Upper lobe of right lung (tissue), 1 donor: ENCODE results near the gene PLS1. TPM values are rescaled to one million over a fixed set of nuclear protein-coding genes. Genes with fewer than 3 reads are reported as not detected.
"Not testable (repeated sequence)": the region's sequence is repeated elsewhere in the genome, so short reads cannot be mapped to it uniquely, and the experiment has no call there.

Experiments
- ATAC-seq: fragments of 200-7000 bp; cut with Tn5 transposase; one replicate; pipeline ENCODE4 v1.9.1; 2020; ENCODE audit warnings: mild to moderate bottlenecking, moderate library complexity
- DNase-seq: peaks from one replicate; pipeline ENCODE4 v3.0.0-alpha.2; 2020
- H3K27ac ChIP-seq: fragments of 200-600 bp; one replicate; pipeline ENCODE4 v1.8.0; 2022
- H3K27me3 ChIP-seq: fragments of 200-600 bp; one replicate; pipeline ENCODE4 v1.8.0; 2022; ENCODE audit warnings: mild to moderate bottlenecking
- H3K36me3 ChIP-seq: fragments of 200-600 bp; one replicate; pipeline ENCODE4 v1.8.0; 2022
- H3K4me1 ChIP-seq: fragments of 200-600 bp; one replicate; pipeline ENCODE4 v1.8.0; 2022
- H3K4me3 ChIP-seq: fragments of 200-600 bp; one replicate; pipeline ENCODE4 v1.8.0; 2022; ENCODE audit warnings: mild to moderate bottlenecking
- H3K9me3 ChIP-seq: fragments of 200-600 bp; one replicate; pipeline ENCODE4 v1.8.0; 2022
- CTCF ChIP-seq: fragments of 200-600 bp; IDR thresholded peaks from one replicate; pipeline ENCODE4 v1.8.0; 2022; ENCODE audit warnings: antibody characterized with exemption
- intact Hi-C: fragments of 100-400 bp; cut with DNase I; formaldehyde crosslinking; loops from one replicate; pipeline ENCODE4 v1.11.0; 2022
- total RNA-seq: library from RNA; stranded (reverse); fragmentation: NEBNext Ultra II Directional; extraction: Animal tissue kit (Norgen Biotek cat#: 25700); gene quantifications from one replicate; pipeline ENCODE4 v1.2.1, GENCODE V29; 2021
- donor health status: DM: no; HTN: yes; CAD: no; lungs with severe emphysema.

The PLS1 gene
- total RNA-seq, 1 donor from 2014 or later: 26.0 TPM

DNA sequence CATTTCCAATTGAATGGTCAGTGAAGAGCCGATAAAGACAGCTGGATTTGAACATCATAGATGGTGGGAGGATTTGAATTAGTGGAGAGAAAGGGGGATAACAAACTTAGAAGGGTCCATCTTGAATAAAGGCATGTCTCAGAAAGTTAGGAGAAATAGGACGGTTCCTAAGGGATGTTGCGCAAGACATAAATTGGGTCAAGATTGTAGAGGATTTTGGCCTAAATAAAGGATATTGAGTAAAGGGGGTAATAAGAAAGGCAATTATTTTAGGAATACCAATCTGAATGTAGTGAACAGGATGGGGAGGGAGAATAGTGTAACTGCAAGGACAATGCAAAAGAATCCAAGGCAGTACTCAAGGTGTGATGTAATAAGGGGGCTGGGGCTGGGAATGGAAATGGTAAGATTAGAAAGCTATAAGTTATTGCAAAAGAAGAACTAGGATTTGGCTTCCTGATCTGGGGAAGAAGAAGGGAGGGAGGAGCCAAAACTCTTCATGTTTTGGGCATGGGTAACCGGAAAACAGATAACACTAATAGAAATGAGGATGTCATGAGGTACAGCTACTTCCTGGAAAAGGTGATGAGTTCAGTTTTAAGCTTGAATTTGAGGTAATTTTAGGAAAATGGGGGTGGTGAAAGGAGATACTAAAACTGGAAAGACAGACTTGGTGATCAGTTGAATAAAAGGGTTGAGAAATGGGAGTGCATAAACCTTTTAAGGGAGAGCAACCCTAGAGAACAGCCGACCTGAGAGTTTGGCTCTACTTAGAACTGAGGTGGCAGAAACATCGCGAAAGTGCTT lies 110.3 kb downstream of the PLS1 start:
- no peak overlapping the region for H3K27ac ChIP-seq
- ATAC-seq (no peak), DNase-seq (no peak)
- H3K27me3 ChIP-seq: no peaks in the 10 kb centered on the region
- no peak for TF ChIP-seq CTCF
- intact Hi-C loops: no loop called here
- H3K36me3 ChIP-seq: no peaks in the 10 kb centered on the region
- H3K4me1 ChIP-seq: no peaks in the 10 kb centered on the region
- H3K4me3 ChIP-seq: no peak overlapping the region
- H3K9me3 ChIP-seq: no peaks in the 10 kb centered on the region

DNA sequence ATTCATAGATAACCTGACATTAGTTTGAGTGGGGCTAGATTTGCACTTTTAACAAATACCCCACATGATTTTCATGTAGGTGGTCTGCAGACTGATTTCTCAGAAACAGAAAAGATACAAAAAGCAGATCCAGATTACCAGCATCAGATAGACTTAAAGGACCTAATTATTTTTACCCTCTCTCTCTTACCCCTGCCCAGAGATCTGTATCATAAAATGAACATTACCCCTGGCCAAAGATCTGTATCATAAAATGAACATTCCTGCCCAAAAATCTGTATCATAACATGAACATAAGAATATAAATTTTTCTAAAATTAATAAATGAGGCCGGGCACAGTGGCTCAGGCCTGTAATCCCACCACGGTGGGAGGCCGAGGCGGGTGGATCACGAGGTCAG lies 113.0 kb downstream of the PLS1 start:
- Histone ChIP-seq H3K9me3 (no peaks in the 10 kb centered on the region), H3K27me3 (no peaks in the 10 kb centered on the region), H3K36me3 (no peaks in the 10 kb centered on the region), H3K4me3 (no peak overlapping the region), H3K4me1 (no peaks in the 10 kb centered on the region), H3K27ac (no peak overlapping the region)
- no peak for TF ChIP-seq CTCF
- intact Hi-C loops: no loop called here
- DNase-seq (no peak), ATAC-seq (no peak)

GRCh38 chr3:142714882-142715281 lies 118.7 kb downstream of the PLS1 start:
- H3K27ac ChIP-seq, ATAC-seq, H3K36me3 ChIP-seq, H3K4me3 ChIP-seq, DNase-seq, H3K4me1 ChIP-seq, H3K27me3 ChIP-seq, H3K9me3 ChIP-seq, intact Hi-C loops: not testable (repeated sequence)

DNA sequence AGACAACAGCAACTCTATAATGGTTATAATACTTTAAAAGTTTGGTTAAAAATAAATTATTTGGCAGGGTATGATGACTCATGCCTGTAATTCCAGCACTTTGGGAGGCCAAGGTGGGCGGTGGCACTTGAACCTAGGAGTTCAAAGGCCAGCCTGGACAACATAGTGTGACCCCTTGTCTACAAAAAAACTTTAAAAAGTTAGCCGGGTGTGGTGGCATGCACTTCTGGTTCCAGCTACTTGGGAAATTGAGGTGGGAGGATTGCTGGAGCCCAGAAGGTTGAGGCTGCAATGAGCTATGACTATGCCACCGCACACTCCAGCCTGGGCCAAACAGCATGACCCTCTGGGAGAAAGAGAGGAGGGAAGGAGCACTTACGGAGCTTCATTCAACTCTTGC lies 119.9 kb downstream of the PLS1 start:
- Histone ChIP-seq H3K4me3 (no peak overlapping the region), H3K36me3 (no peaks in the 10 kb centered on the region), H3K27me3 (no peaks in the 10 kb centered on the region), H3K4me1 (no peaks in the 10 kb centered on the region), H3K27ac (no peak overlapping the region), H3K9me3 (no peaks in the 10 kb centered on the region)
- intact Hi-C loops: no loop called here
- no peak for TF ChIP-seq CTCF
- DNase-seq (no peak), ATAC-seq (no peak)

- DNase-seq: no peak
- no peak for TF ChIP-seq CTCF
Measured at GRCh38 chr3:142723665-142723967, 127.4 kb downstream of the PLS1 start.

DNA sequence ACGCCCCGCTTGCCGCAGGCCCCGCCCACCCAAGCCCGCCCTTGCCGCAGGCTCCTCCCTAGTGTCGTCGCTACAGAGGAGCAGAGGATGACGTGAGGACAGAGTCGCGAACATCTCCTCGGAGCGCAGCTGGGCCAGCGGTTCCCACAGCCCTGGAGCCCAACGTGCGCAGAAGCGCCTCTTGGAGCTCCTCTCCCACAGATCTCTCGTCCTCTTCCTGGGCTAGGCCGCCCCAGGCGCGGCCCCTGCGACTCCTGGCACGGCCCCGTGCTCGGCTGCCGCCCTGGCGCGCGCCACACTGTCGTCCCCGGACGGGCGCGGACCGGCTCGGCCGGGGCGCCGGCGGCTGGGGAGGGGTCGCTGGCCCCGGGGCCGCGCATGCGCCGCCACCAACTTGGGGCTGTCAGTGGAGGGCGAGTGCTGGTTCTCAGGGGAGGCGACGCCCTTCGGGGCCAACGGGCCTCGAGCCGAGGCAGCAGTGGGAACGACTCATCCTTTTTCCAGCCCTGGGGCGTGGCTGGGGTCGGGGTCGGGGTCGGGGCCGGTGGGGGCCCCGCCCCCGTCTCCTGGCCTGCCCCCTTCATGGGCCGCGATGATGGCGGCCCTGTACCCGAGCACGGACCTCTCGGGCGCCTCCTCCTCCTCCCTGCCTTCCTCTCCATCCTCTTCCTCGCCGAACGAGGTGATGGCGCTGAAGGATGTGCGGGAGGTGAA lies 127.9 kb downstream of the PLS1 start, which contains the start of gene TRPC1:
TRPC1 (plus strand) TSS at position 67 of the 714 bp plus-strand sequence; CDS start at position 593, 526 bp downstream.
- intact Hi-C loops: no loop called here
- peak; percentile 96 for ATAC-seq
- Histone ChIP-seq H3K4me3 (peak within 1 kb of the TSS; percentile 65), H3K27ac (peak within 1 kb of the TSS; percentile 74), H3K36me3 (no peaks in the 10 kb centered on the region), H3K9me3 (no peaks in the 10 kb centered on the region), H3K4me1 (no peaks in the 10 kb centered on the region), H3K27me3 (no peaks in the 10 kb centered on the region)
- TF ChIP-seq CTCF: no peak
- peak; percentile 82 for DNase-seq

More at GRCh38 chr3:142723665-142723967, 127.4 kb downstream of the PLS1 start:
- no peaks in the 10 kb centered on the region for H3K27me3 ChIP-seq
- no peaks in the 10 kb centered on the region for H3K9me3 ChIP-seq
- intact Hi-C loops: no loop called here
- no peaks in the 10 kb centered on the region for H3K4me1 ChIP-seq
- H3K36me3 ChIP-seq: no peaks in the 10 kb centered on the region
- ATAC-seq: no peak
- H3K4me3 ChIP-seq: peak overlapping the region; percentile 65
- no peak overlapping the region for H3K27ac ChIP-seq
